ENCODE results near the gene LCA5L. TPM values are rescaled to one million over a fixed set of nuclear protein-coding genes. Genes with fewer than 3 reads are reported as not detected.

Gene LCA5L
- polyA plus RNA-seq, 1 donor from 2014 or later, result not detected

- Mint-ChIP-seq H3K9me3 (peaks cover 0 to 3% (median 0%) of the 10 kb centered on the region in 3 donors), H3K36me3 (no peaks in the 10 kb centered on the region), H3K4me1 (peaks cover 0 to 1% (median 0%) of the 10 kb centered on the region in 3 donors), H3K27me3 (peaks cover 9% of the 10 kb centered on the region), H3K4me3 (no peak overlapping the region), H3K27ac (no peak overlapping the region)
Measured at GRCh38 chr21:39363607-39364555, 81.7 kb downstream of the LCA5L start.

DNA sequence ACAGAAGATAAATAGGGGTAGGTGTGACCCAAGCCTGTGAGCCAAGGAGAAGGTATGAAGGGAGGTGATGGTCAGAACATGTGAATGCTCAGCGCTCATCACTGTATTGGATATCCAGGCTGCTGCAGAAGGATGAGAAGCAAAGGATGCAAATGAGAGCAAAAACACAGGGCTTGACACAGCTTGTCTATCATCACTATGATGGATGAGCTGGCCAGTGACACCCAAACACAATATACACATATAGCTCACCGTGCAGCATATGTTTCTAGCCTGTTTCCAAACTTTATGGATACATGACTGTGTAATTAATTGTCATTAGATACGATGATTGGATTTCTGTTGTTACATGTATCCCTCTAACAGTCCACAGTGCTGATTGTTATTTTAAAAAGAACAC lies 82.8 kb downstream of the LCA5L start:
- no peak overlapping the region for H3K27ac Mint-ChIP-seq
- peaks cover 9% of the 10 kb centered on the region for H3K27me3 Mint-ChIP-seq
- peaks cover 0 to 3% (median 0%) of the 10 kb centered on the region in 3 donors for H3K9me3 Mint-ChIP-seq
- no peak overlapping the region for H3K4me3 Mint-ChIP-seq
- peaks cover 0 to 1% (median 0%) of the 10 kb centered on the region in 3 donors for H3K4me1 Mint-ChIP-seq
- H3K36me3 Mint-ChIP-seq, result no peaks in the 10 kb centered on the region

GRCh38 chr21:39359382-39359781 lies 86.2 kb downstream of the LCA5L start:
- Mint-ChIP-seq H3K27ac (no peak overlapping the region), H3K4me1 (peaks cover 0 to 1% (median 0%) of the 10 kb centered on the region in 3 donors), H3K9me3 (no peaks in the 10 kb centered on the region), H3K4me3 (no peak overlapping the region), H3K36me3 (no peaks in the 10 kb centered on the region), H3K27me3 (peaks cover 9% of the 10 kb centered on the region)

Other genes with a start within 250 kb of the LCA5L start
- 38.9 TPM for gene BRWD1, start 132.1 kb downstream of the LCA5L start, polyA plus RNA-seq
- 283 TPM for gene HMGN1, start 96.7 kb downstream of the LCA5L start, polyA plus RNA-seq
- 1.5 TPM for gene SH3BGR, start 6.2 kb upstream of the LCA5L start, polyA plus RNA-seq
- not detected for gene B3GALT5, start 167.2 kb upstream of the LCA5L start, polyA plus RNA-seq